ENCODE results near the gene PDILT. TPM values are rescaled to one million over a fixed set of nuclear protein-coding genes. Genes with fewer than 3 reads are reported as not detected.
"Not testable (repeated sequence)": the region's sequence is repeated elsewhere in the genome, so short reads cannot be mapped to it uniquely, and the experiment has no call there.

Gene PDILT
- total RNA-seq, 2 experiments from 2014 or later, result not detected

DNA sequence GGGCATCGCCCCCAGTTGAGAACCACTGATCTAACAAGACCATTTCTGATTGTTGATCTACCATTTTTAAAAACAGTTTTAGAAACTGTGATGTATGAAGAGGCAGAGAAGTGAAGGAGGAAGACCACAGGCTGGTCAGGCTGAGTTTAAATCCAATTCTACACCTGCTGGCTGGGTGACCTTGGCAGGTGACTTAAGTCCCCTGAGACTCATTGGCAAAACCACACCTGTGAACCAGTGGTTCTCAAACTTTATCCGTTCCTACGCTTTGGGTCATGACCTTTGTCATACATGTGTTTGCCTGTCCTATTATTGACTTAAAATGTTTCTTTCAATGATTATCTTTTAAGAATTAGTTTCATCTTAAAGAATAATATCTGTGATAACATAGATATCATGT, 79.5 kb downstream of the PDILT start:
- CTCF ChIA-PET, result no interaction called here
- Mint-ChIP-seq H3K4me1 (ENCODE audit: low read depth) (no peaks in the 10 kb centered on the region), H3K27me3 (ENCODE audit: low read depth) (no peaks in the 10 kb centered on the region), H3K9me3 (ENCODE audit: insufficient read depth) (no peaks in the 10 kb centered on the region), H3K4me3 (no peak overlapping the region), H3K27ac (no peak overlapping the region), H3K36me3 (ENCODE audit: low read depth) (no peaks in the 10 kb centered on the region)
- POLR2A ChIA-PET, result no interaction called here
- ATAC-seq (no peak), DNase-seq (no peak)

DNA sequence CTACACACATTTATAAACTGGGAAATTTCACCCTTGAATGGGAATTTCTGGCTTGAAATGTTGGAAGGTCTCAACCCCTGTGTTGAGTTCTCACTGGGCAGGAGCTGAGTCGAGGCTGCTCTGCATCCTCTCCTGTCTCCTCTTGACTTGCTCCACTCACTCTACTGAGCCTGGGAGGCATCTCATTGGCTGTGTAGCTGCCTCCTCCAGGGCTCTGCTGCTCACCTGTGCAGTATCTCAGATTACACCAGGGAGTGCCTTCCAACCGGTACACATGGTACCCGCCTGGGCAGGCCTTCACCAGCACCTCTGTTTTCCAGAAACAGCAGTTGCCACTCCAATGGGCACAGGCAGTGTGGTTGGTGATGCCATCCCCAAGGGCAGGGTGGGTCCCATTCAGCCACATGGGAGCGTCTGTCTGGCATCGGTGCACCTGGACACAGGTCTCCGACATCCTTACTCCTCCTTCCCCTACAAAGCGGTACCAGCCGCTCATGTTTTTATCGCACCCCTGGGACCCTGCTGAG, 80.9 kb downstream of the PDILT start:
- ATAC-seq (no peak), DNase-seq (no peak)
- Mint-ChIP-seq H3K27me3 (ENCODE audit: low read depth) (no peaks in the 10 kb centered on the region), H3K36me3 (ENCODE audit: low read depth) (no peaks in the 10 kb centered on the region), H3K4me3 (no peak overlapping the region), H3K4me1 (ENCODE audit: low read depth) (no peaks in the 10 kb centered on the region), H3K9me3 (ENCODE audit: insufficient read depth) (no peaks in the 10 kb centered on the region), H3K27ac (no peak overlapping the region)
- CTCF ChIA-PET, result no interaction called here
- POLR2A ChIA-PET, result no interaction called here

DNA sequence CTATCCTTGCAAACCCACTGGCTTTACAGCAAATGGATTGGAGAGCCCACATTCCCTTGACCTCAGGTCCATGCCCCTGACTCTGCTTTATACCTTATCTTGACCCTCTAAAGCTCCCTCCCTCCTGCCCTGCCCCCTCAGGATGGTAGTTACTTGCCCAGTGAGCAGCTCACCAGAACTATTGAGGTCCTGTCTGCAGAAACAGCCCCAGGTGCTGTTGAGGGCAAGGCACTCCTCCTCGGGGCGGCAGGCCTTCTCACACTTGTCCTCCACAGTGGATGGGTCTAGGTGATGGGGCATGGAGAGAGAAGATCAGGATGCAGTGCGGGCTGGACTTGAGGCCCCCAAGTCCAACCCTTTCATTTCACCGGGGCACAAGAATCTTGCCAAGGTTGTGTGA, 81.8 kb downstream of the PDILT start:
- CTCF ChIA-PET, result no interaction called here

DNA sequence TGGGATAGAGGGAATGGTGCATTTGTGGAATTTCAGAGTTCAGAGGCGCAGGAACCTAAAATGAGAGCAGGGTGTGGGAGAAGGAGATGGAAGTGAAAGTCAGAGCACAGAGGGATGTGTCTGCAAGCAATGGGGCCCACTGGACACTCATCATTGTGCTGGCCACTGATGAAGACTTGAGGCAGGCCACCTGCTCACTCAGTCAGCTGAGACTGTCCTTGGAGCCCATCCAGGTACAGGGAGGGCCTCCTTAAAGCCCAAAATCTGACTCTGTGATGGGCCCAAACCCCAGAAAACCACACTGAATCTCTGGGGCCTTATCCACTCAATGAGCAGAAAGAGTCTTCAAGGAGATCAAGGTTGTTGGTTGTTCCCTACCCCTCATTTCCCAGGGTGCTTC, 82.9 kb downstream of the PDILT start:
- H3K27me3 Mint-ChIP-seq (ENCODE audit: low read depth), result no peaks in the 10 kb centered on the region
- no peaks in the 10 kb centered on the region for H3K4me1 Mint-ChIP-seq (ENCODE audit: low read depth)
- POLR2A ChIA-PET, result no interaction called here
- H3K4me3 Mint-ChIP-seq, result no peak overlapping the region
- CTCF ChIA-PET, result no interaction called here
- no peak for DNase-seq
- no peak for ATAC-seq
- H3K27ac Mint-ChIP-seq, result no peak overlapping the region
- H3K9me3 Mint-ChIP-seq (ENCODE audit: insufficient read depth), result no peaks in the 10 kb centered on the region
- no peaks in the 10 kb centered on the region for H3K36me3 Mint-ChIP-seq (ENCODE audit: low read depth)

More for the DNA sequence above, 81.8 kb downstream of the PDILT start:
- Mint-ChIP-seq H3K27me3 (ENCODE audit: low read depth) (no peaks in the 10 kb centered on the region), H3K27ac (no peak overlapping the region), H3K9me3 (ENCODE audit: insufficient read depth) (no peaks in the 10 kb centered on the region), H3K36me3 (ENCODE audit: low read depth) (no peaks in the 10 kb centered on the region), H3K4me3 (no peak overlapping the region), H3K4me1 (ENCODE audit: low read depth) (no peaks in the 10 kb centered on the region)
- DNase-seq (no peak), ATAC-seq (no peak)
- POLR2A ChIA-PET, result no interaction called here

DNA sequence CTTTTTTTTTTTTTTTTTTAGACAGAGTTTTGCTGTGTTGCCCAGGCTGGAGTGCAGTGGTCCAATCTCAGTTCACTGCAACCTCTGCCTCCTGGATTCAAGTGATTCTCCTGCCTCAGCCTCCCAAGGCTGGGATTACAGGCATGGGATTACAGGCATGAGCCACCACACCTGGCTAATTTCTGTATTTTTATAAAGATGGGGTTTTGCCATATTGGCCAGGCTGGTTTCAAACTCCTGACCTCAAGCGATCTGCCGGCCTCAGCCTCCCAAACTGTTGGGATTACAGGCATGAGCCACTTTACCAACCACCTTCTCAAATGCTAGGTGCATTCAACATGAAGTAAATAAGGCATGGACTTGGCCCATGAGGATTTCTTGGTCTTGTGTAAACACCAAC, 83.5 kb downstream of the PDILT start:
- H3K4me3 Mint-ChIP-seq; DNase-seq; H3K9me3 Mint-ChIP-seq (ENCODE audit: insufficient read depth); H3K36me3 Mint-ChIP-seq (ENCODE audit: low read depth); POLR2A ChIA-PET; H3K27me3 Mint-ChIP-seq (ENCODE audit: low read depth); CTCF ChIA-PET; H3K4me1 Mint-ChIP-seq (ENCODE audit: low read depth); ATAC-seq; H3K27ac Mint-ChIP-seq: not testable (repeated sequence)

DNA sequence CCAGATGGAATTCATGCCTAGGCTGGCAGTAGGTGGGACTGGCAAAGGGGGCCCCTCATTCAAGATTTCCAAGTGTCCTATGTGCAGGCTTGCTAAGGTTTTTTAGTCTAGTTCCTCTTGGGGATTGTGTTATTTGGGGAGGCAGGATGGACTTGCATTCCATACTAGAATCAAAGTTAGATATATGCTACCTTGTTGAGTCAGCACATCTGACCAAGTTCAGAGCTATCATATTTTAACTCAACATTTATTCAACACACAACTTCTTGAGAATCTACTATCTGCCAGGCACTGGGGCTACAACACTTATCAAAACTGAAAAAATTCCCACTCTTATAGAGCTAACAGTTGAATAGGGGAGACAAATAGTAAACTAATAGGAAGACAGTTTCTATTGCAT, 83.9 kb downstream of the PDILT start:
- Mint-ChIP-seq H3K27ac (no peak overlapping the region), H3K4me1 (ENCODE audit: low read depth) (no peaks in the 10 kb centered on the region), H3K9me3 (ENCODE audit: insufficient read depth) (no peaks in the 10 kb centered on the region), H3K4me3 (no peak overlapping the region), H3K36me3 (ENCODE audit: low read depth) (no peaks in the 10 kb centered on the region), H3K27me3 (ENCODE audit: low read depth) (no peaks in the 10 kb centered on the region)
- ChIA-PET CTCF (no interaction called here), POLR2A (no interaction called here)
- DNase-seq (no peak), ATAC-seq (no peak)

DNA sequence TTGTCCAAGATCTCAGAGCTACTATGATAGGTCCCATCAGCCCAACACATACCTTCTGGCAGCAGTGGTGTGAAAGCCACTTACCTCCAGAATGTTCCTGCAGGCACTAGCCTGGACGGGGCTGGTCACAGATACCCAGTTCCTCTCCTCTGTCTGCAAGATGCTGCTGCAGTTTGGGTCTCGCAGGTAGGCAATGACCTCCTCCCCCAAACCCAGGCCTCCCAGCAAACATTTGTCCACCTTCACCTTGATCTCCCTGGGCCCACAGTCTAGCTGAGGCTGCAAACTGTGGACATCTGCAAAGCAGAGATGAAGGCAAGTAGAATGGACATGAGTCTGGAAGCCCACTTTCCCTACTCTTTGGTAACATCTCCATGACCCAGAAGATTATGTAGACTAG, 84.4 kb downstream of the PDILT start:
- Mint-ChIP-seq H3K4me3 (no peak overlapping the region), H3K27ac (no peak overlapping the region), H3K9me3 (ENCODE audit: insufficient read depth) (no peaks in the 10 kb centered on the region), H3K36me3 (ENCODE audit: low read depth) (no peaks in the 10 kb centered on the region), H3K4me1 (ENCODE audit: low read depth) (no peaks in the 10 kb centered on the region), H3K27me3 (ENCODE audit: low read depth) (no peaks in the 10 kb centered on the region)
- POLR2A ChIA-PET, result no interaction called here
- CTCF ChIA-PET, result no interaction called here
- ATAC-seq (no peak), DNase-seq (no peak)

DNA sequence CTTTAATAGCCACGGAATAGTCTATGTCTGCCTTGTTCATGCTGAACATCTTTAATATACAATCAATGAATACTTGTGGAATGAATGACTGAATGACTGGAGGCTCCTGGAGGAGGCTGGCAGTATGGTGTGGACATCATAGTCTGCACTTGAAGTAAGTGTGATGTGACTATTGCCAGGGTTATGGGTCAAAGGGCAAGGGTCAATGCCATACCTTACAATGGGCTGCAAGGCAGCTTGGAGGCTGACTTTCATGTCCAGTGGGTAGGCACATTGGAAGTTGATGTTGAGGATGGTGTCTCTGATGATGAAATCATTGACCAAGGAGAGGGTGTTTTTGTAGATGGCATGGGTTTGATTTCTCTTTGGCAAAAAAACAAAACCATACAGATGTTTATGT, 85.1 kb downstream of the PDILT start:
- ChIA-PET POLR2A (no interaction called here), CTCF (no interaction called here)
- Mint-ChIP-seq H3K27ac (no peak overlapping the region), H3K9me3 (ENCODE audit: insufficient read depth) (no peaks in the 10 kb centered on the region), H3K4me1 (ENCODE audit: low read depth) (no peaks in the 10 kb centered on the region), H3K4me3 (no peak overlapping the region), H3K27me3 (ENCODE audit: low read depth) (no peaks in the 10 kb centered on the region), H3K36me3 (ENCODE audit: low read depth) (no peaks in the 10 kb centered on the region)
- no peak for ATAC-seq
- DNase-seq, result no peak

DNA sequence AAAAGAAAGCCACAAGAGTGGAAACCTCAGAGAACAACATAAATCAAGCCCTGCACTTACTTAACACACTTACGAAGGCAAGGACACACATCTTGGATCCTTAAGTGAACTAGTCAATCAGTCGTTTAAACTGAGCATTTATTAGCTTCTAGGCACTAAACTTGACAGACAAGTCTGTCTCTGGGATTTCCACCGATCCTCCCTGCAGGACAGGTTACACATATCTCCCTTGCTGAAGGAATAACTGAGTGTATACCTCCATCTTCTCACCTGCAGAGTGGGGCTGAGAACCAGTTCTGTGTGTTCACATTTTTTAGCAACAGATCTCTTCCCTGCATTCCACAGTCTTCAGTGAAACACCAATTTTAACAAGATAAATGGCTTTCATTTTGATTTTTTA, 86.1 kb downstream of the PDILT start:
- ChIA-PET POLR2A (no interaction called here), CTCF (no interaction called here)
- H3K9me3 Mint-ChIP-seq (ENCODE audit: insufficient read depth), result no peaks in the 10 kb centered on the region
- H3K4me3 Mint-ChIP-seq, result no peak overlapping the region
- H3K4me1 Mint-ChIP-seq (ENCODE audit: low read depth), result no peaks in the 10 kb centered on the region
- no peak for ATAC-seq
- H3K36me3 Mint-ChIP-seq (ENCODE audit: low read depth), result no peaks in the 10 kb centered on the region
- no peak overlapping the region for H3K27ac Mint-ChIP-seq
- no peak for DNase-seq
- no peaks in the 10 kb centered on the region for H3K27me3 Mint-ChIP-seq (ENCODE audit: low read depth)

DNA sequence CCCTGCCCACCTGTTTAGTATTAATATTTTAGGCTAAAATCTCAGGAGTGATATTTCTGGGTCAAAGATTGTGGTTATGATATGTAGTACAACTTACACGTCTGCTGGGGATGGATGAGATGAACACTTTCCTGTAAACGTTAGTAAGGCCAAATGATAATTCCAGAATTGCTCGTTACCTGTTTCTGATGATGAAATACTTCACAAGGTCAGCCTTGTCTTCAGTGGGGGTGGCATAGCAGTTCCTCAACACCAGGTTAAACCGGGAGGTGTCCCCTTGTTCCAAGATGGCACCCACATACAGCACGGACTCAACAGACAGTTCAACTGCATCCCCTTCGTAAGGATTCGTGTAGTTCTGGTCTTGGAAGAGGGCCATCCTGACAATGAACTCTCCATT, 86.5 kb downstream of the PDILT start:
- no peaks in the 10 kb centered on the region for H3K9me3 Mint-ChIP-seq (ENCODE audit: insufficient read depth)
- no peak for DNase-seq
- no peaks in the 10 kb centered on the region for H3K4me1 Mint-ChIP-seq (ENCODE audit: low read depth)
- no peak for ATAC-seq
- no peaks in the 10 kb centered on the region for H3K36me3 Mint-ChIP-seq (ENCODE audit: low read depth)
- no peaks in the 10 kb centered on the region for H3K27me3 Mint-ChIP-seq (ENCODE audit: low read depth)
- no peak overlapping the region for H3K4me3 Mint-ChIP-seq
- H3K27ac Mint-ChIP-seq, result no peak overlapping the region
- CTCF ChIA-PET, result no interaction called here
- POLR2A ChIA-PET, result no interaction called here

DNA sequence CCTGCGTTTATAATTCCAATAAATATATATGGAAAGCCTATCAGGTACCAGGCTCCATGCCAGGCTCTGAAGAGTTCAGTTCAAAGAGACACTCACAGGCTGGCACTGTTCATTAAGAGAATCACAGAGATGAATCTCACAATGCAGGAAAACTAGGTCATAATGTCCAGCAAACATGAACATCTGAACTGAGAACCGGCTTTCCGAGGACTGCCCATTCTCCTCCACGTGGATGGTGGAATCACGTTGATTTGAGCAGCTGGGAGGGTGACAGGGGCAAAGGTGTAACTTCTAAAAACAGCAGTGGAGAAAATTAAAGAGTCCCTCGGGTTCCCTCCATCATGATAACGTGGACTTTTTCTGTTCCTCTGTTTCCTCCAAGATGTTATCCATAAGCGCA, 87.4 kb downstream of the PDILT start:
- CTCF ChIA-PET, result no interaction called here

DNA sequence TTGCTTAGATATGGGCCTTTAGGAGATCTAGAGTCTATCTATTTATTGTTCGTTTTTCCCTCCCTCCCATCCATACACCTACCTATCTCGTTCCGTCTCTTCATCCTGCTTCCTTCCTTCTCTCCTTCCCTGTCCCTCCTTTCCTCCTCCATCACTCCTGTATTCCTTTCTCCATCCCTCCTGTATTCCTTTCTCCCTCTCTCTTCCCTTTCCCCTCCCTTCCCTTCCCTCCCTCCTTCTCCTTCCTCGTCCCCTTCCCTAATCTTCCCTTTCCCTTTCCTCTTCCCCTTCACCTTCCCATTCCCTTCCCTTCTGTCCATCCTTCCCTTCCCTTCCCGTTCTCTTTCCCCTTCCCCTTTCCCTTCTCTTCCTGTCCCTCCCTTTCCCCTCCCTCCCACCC, 87.8 kb downstream of the PDILT start:
- Mint-ChIP-seq H3K36me3 (ENCODE audit: low read depth) (no peaks in the 10 kb centered on the region), H3K27ac (no peak overlapping the region), H3K4me1 (ENCODE audit: low read depth) (no peaks in the 10 kb centered on the region), H3K9me3 (ENCODE audit: insufficient read depth) (no peaks in the 10 kb centered on the region), H3K4me3 (no peak overlapping the region), H3K27me3 (ENCODE audit: low read depth) (no peaks in the 10 kb centered on the region)
- no peak for DNase-seq
- ATAC-seq, result no peak
- ChIA-PET CTCF (no interaction called here), POLR2A (no interaction called here)

More for the DNA sequence above, 87.4 kb downstream of the PDILT start:
- H3K36me3 Mint-ChIP-seq (ENCODE audit: low read depth), result no peaks in the 10 kb centered on the region
- H3K4me3 Mint-ChIP-seq, result no peak overlapping the region
- DNase-seq (no peak), ATAC-seq (no peak)
- H3K27me3 Mint-ChIP-seq (ENCODE audit: low read depth), result no peaks in the 10 kb centered on the region
- H3K27ac Mint-ChIP-seq, result no peak overlapping the region
- H3K4me1 Mint-ChIP-seq (ENCODE audit: low read depth), result no peaks in the 10 kb centered on the region
- POLR2A ChIA-PET, result no interaction called here
- no peaks in the 10 kb centered on the region for H3K9me3 Mint-ChIP-seq (ENCODE audit: insufficient read depth)

DNA sequence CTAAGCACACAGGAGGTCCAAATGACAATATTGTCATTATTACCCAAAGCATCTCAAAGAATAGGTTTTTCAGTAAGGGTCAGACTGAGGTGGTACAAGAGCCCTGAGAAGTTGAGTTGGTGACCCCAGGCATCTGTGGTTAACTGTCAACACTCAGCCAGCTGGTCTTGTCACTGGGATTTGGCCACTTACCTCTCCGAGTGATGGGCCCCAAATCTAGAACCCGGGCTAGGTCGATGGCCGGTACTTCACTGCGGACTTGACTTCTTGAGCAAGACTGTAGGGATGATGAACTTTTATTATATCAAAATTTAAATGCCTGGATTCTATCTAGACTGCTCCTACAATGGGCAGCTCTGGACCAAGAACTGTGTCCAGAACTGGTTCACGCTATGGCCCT, 88.8 kb downstream of the PDILT start:
- H3K4me1 Mint-ChIP-seq (ENCODE audit: low read depth), result no peaks in the 10 kb centered on the region
- DNase-seq (no peak), ATAC-seq (no peak)
- no peak overlapping the region for H3K27ac Mint-ChIP-seq
- ChIA-PET POLR2A (no interaction called here), CTCF (no interaction called here)
- no peaks in the 10 kb centered on the region for H3K36me3 Mint-ChIP-seq (ENCODE audit: low read depth)
- H3K9me3 Mint-ChIP-seq (ENCODE audit: insufficient read depth), result no peaks in the 10 kb centered on the region
- H3K4me3 Mint-ChIP-seq, result no peak overlapping the region
- H3K27me3 Mint-ChIP-seq (ENCODE audit: low read depth), result no peaks in the 10 kb centered on the region
